Inferior parietal cortex (tissue), 1 donor: Measurements from ENCODE around the gene ABCB1.

ENCODE experiments used
- DNase-seq: peaks from one replicate; pipeline ENCODE4 v3.0.0-alpha.2; 2016; ENCODE audit errors: extremely low spot score

ABCB1 gene

GRCh38 chr7:87600130-87601124 is at the start of gene ABCB1:
ABCB1 (minus strand) TSS chr7:87600884; CDS start chr7:87600184, 700 bp downstream.
- peak; percentile 36 for DNase-seq

DNA sequence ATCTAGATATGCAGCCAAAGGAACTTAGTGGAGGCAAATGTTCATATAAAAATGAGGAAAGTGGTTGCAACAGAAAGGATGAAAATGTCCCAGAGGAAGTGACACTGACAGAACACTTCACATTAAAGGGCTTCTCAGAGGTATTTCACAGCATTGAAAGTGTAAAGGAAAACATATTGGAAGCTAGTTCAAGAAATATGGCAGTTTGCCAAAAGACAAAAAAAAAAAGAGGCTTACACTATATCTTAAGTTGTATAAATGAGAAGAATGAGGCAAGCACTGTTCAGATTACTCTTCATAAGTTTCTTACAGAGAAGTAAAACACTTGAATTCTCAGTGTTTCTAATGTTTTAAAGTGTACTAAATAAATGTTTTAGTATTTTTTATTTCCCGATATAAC is 47.6 kb upstream of the ABCB1 start:
- DNase-seq, result no peak

- DNase-seq, result no peak
These were observed 44.8 kb upstream of the ABCB1 start for GRCh38 chr7:87645446-87645845.

DNA sequence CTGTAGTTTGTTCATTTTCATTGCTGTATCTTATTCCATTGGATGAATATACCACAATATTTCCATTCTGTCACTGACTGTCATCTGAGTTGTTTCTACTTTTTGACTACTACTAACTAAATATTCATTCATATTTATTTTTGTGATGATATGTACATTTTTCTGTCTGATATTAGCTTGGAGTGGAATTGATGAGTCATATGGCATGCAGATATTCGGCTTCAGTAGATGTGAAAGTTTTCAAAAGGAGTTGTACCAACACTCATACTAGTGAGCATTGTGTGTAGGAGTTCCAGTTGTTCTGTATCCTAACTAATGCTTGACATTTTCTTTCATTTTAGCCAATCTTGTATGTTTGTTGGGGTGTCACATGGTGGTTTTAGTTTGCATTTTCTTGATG is 35.2 kb upstream of the ABCB1 start:
- DNase-seq, result no peak

DNA sequence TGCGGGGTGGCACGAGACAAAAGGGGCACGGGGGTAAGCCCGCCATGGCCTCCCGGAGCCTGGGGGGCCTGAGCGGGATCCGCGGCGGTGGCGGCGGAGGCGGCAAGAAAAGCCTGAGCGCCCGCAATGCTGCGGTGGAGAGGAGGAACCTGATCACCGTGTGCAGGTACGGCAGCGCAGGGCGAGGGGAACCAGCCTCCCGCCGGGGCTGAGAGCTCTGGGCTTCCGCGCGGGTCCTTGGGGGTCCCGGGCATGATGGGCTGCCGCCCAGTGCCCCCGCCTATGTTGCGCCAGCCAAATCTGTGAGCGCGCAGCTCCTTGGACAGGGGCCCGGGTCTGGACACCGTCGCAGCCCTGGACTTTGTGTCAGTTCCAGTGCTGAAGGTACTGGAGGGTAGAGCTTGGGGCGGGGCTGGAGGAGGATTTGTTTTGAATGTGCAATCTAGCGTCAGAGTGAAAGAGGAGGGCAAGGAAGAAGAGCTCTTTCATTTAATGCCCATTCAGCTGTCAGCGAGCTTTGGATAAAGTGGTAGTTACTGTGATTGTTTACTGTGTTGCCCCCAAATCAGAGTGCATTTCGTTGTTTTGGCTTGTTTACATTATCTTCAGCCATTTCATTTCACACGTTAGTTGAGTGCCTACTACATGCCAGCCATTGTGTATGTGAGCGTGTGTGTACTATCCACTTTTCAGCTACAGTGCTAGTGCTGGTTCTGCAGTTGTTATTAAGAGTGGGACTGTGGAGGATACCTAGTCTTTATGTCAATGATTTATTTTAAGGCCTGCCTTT is 28.3 kb upstream of the ABCB1 start:
- DNase-seq, result peak; percentile 25

- no peak for DNase-seq
These were observed 26.9 kb upstream of the ABCB1 start for GRCh38 chr7:87627634-87627994.

GRCh38 chr7:87625101-87625500 is 24.4 kb upstream of the ABCB1 start:
- DNase-seq, result no peak

DNA sequence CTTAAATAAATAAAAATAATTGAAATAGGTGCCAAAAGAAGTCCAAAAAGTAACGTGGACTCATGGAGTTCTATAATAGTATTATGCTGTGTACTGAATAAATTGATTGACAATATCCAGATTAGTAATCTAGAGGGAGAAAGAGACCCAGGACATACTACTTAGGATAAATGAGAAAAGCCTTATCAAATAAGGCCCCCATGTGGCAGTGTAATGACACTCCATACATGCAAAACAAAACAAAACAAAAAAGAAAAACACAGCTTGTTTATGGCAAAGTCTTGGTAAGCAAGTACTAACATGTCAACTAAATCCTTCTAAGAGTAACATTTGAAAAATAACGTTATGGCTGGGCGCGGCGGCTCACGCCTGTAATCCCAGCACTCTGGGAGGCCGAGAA is 23.9 kb upstream of the ABCB1 start:
- DNase-seq, result no peak

DNA sequence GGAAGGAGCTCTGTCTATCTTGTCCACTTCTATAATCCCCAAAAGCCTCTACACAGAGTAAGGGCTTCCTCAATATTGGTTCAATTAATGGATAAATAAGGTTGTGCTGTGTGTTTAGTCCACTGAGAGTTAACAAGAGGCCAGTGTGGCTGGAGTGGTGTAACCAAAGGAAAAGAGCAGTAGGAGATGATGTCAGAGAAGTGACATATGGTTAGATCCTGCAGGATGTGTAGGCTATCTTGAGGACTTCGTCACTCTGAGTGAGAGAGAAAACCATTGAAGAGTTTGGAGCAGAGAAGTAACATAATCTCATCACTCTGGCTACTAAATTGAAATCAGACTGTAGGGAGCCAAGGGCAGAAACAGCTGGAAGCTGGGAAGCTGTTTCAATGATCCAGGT is 14.5 kb upstream of the ABCB1 start:
- DNase-seq, result no peak

GRCh38 chr7:87609916-87610315 is 9.2 kb upstream of the ABCB1 start:
- DNase-seq, result no peak

DNA sequence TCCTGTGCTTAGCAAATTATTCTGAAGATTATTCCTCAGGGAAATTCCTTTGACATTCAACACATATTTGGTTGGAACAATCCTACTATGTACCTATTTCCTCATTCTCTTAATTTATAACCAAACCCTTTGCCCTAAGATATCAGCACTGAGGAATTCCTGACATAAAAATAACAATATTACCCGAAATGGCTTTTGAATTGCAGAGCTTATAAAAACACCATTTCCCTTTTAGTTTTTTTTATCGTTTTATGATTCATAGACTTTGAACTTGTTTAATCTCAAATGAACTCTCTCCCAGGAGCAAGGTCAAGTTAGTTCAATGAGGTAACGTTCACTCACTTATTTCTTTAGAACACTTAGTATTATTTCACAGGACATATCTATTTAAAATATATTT is 7.7 kb upstream of the ABCB1 start:
- no peak for DNase-seq

DNA sequence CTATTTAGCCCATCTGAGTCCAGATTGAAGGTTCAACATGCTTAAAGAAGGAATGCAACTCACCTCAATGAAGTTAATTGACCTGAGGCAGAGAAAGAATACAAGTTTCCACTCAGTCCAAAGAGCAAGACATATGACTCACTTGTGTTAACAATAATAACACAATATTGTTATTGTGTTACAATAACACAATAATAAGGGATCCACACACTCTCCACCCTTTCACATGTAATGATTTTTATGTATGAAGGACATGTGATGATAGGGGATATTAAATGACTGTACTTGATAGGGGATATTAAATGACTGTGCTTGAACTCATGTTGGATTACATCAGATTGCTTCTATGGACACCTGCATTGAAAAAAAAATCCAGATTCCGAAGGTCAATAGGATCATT is 3.6 kb upstream of the ABCB1 start:
- no peak for DNase-seq

DNA sequence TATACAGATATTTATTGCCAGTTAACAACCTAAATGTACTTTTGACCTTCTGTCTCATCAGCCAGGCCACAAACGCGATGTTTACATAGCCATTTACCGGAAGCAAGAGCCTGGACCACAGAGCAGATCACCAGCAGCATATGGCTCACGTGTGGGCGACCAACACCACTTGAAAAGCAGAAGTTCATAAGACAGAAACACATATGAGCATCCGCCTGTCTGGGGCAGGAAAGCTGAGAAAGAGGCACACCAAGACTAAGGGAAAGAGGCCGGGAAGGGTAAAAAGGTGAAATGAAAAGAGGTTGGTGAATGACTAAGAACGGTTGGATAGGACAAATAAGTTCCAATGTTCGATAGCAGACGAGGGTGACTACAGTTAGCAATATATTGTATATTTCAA is 1.3 kb downstream of the ABCB1 start:
- no peak for DNase-seq

DNA sequence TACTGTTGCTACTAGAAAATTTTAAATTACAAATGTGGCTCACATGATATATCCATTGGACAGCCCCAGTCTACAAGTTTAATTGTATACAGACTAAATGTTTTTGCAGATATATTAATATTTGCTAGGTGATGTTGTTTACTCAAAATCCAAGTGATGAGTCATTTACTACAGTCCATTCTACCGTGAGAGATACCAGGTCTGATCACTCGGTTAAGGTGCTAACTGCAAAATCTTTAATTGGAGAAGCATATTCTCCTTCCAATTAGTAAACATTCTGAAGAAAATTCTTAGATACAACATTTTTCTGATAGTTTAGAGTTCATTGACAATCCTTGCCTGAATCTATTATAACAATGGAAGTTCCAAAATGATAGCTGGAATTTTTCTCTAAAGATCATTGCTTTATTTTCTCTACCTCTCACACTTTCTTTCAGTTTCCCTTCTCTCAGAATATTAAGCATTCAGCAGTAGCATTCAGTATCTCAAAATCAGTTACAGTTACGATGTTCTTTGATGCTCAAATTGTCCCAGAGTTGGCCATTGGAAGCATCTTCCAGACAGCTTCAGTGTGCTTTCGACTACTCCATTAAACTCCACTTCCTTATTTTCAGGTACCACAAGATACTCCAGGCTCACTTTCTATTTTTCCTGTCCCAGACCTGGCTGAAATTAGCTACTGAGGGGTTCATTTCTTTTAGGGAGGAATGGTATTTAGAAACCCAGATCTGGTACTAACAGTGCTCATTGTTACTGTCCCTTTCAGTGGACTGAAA is 2.3 kb downstream of the ABCB1 start:
- DNase-seq, result no peak

GRCh38 chr7:87596696-87597095 is 4.0 kb downstream of the ABCB1 start:
- no peak for DNase-seq

DNA sequence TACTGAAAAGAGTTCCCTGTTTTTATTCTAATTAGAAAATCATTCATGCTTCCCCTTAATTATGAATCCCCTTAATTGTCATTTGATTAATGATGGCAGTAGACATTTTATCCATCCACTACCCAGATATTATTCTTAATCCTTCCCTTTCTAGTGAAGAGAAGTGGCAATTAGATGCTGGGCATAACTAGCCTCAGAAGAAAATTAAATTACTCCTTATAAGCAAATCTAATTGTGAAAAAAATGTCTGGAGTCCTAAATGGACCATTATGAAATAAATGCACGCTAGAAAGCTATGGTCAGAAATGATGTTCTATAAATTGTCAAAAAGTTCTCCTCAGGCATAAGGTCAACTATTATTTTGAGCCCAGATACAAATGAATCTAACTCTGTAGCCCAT is 4.5 kb downstream of the ABCB1 start:
- no peak for DNase-seq

DNA sequence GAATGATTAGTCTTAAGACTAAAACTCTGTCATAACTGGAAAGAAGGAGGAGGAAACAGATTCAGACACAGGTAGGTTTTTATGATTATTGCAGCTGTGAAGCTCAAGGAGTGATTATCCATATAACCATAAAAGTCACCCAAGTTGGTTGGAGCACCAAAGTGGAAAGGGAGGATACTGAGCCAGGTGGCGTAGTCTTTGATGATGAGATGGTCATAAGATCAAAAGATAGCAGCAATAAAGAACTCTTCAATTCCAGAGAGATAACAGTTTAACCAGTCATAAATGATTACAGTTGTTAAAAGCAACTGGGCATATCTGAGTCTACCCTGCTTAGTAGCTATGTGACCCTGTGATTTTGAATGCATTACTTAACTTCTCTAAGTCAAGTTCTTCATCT is 8.4 kb downstream of the ABCB1 start:
- DNase-seq, result no peak

DNA sequence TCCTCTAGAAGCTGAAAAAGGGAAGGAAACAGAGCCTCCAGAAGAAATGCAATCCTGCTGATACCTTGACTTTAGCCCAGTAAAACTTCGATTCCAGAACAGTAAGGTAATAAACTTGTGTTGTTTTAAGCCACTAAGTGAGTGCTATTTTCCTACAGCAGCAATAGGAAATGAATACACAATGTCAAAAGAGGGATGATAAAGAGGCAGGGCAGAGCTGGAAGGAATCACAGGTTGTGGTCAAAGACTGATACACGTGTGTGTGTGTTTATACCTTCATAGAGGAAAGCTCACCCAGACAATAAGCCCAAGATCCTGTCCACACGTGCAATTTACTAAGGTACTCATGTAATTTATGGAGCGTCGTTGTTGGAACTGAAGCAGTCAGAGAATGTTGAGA is 9.5 kb downstream of the ABCB1 start:
- no peak for DNase-seq

- no peak for DNase-seq
These were observed 10.1 kb downstream of the ABCB1 start for GRCh38 chr7:87590578-87590977.

GRCh38 chr7:87589631-87590030 is 11.1 kb downstream of the ABCB1 start:
- DNase-seq, result no peak

GRCh38 chr7:87581723-87582122 is 19.0 kb downstream of the ABCB1 start:
- DNase-seq, result no peak

- DNase-seq, result no peak
These were observed 20.0 kb downstream of the ABCB1 start for GRCh38 chr7:87580636-87581035.
